ENCODE measurements around the gene PALM. TPM values are rescaled to one million over a fixed set of nuclear protein-coding genes. Genes with fewer than 3 reads are reported as not detected.

PALM gene
- total RNA-seq, 1 experiment from 2014 or later = 14.4 TPM

GRCh38 chr19:686589-687297, 22.0 kb upstream of the PALM start:
- H3K27me3 ChIP-seq (ENCODE audit: control insufficient read depth, insufficient read depth, low read length) = no peaks in the 10 kb centered on the region
- DNase-seq (ENCODE audit: low read depth, low spot score) (no peak), ATAC-seq (no peak)
- no peaks in the 10 kb centered on the region for H3K4me1 ChIP-seq (ENCODE audit: control insufficient read depth, insufficient read depth, low read length)
- TF ChIP-seq POLR2AphosphoS5 (IDR thresholded peaks at IDR 0.05; ENCODE audit: low read depth, low read length) (no peak), SIN3A (IDR thresholded peaks at IDR 0.05; ENCODE audit: borderline replicate concordance, insufficient read depth, low read depth, low read length) (no peak), REST (IDR thresholded peaks at IDR 0.05; ENCODE audit: insufficient read depth in 1 of 2, low read depth in 2 of 2, low read length in 1 of 2) (no peak), CTCF (IDR thresholded peaks at IDR 0.05) (no peak), TCF7L2 (IDR thresholded peaks at IDR 0.05; ENCODE audit: low read depth, low read length) (no peak)
- ChIA-PET CTCF (interaction anchor here (0.7 kb wide), 1 partner anchor 1774 kb away, joined by 5 read pairs; no protein-coding TSS in a partner anchor), POLR2A (no interaction called here)
- intact Hi-C loops (cut with micrococcal nuclease; ENCODE audit: unreplicated experiment) (no loop called here), in situ Hi-C loops (cut with HindIII; ENCODE audit: low pct_unique_long_range_greater_than_20kb, low sequenced_read_pairs) (no loop called here)
- H3K4me3 ChIP-seq (ENCODE audit: low read depth in 2 of 2, low read length in 2 of 2) = no peak overlapping the region
- H3K36me3 ChIP-seq (ENCODE audit: control insufficient read depth, insufficient read depth, low read length) = no peaks in the 10 kb centered on the region
- BruUV-seq (replicated peaks) = no TSS peak
- no peaks in the 10 kb centered on the region for H3K9me3 ChIP-seq (ENCODE audit: control insufficient read depth, insufficient read depth, low read depth, low read length)
- H3K27ac ChIP-seq (ENCODE audit: low read length) = no peak overlapping the region

GRCh38 chr19:687569-688166, 21.1 kb upstream of the PALM start:
- CTCF ChIA-PET = no interaction called here
- POLR2A ChIA-PET = no interaction called here
- TF ChIP-seq REST (IDR thresholded peaks at IDR 0.05; ENCODE audit: insufficient read depth in 1 of 2, low read depth in 2 of 2, low read length in 1 of 2) (no peak), CTCF (IDR thresholded peaks at IDR 0.05) (no peak), POLR2AphosphoS5 (IDR thresholded peaks at IDR 0.05; ENCODE audit: low read depth, low read length) (no peak), TCF7L2 (IDR thresholded peaks at IDR 0.05; ENCODE audit: low read depth, low read length) (no peak), SIN3A (IDR thresholded peaks at IDR 0.05; ENCODE audit: borderline replicate concordance, insufficient read depth, low read depth, low read length) (no peak)
- Histone ChIP-seq H3K9me3 (ENCODE audit: control insufficient read depth, insufficient read depth, low read depth, low read length) (no peaks in the 10 kb centered on the region), H3K4me3 (ENCODE audit: low read depth in 2 of 2, low read length in 2 of 2) (no peak overlapping the region), H3K27ac (ENCODE audit: low read length) (no peak overlapping the region), H3K27me3 (ENCODE audit: control insufficient read depth, insufficient read depth, low read length) (no peaks in the 10 kb centered on the region), H3K4me1 (ENCODE audit: control insufficient read depth, insufficient read depth, low read length) (no peaks in the 10 kb centered on the region), H3K36me3 (ENCODE audit: control insufficient read depth, insufficient read depth, low read length) (no peaks in the 10 kb centered on the region)
- ATAC-seq (no peak), DNase-seq (ENCODE audit: low read depth, low spot score) (no peak)
- in situ Hi-C loops (cut with HindIII; ENCODE audit: low pct_unique_long_range_greater_than_20kb, low sequenced_read_pairs) (no loop called here), intact Hi-C loops (cut with micrococcal nuclease; ENCODE audit: unreplicated experiment) (no loop called here)
- no TSS peak for BruUV-seq (replicated peaks)
